SU-DHL-6 (cell line): ENCODE data around the gene PIK3R1.

Source experiments
- H2AFZ ChIP-seq: fragments of 200-600 bp; sonication (generic); 2 replicates; pipeline ENCODE4 v1.6.1; 2014; ENCODE audit warnings: low read depth, mild to moderate bottlenecking, moderate library complexity, mixed read lengths, antibody characterized with exemption, low read length; ENCODE audit not compliant: severe bottlenecking
- H3F3A ChIP-seq: fragments of 200-600 bp; shearing (Covaris generic); 2 replicates; pipeline ENCODE4 v1.6.0; 2016; ENCODE audit warnings: antibody characterized with exemption, mild to moderate bottlenecking; ENCODE audit not compliant: insufficient read depth
- H3K27ac ChIP-seq: fragments of 200-600 bp; sonication (generic); 2 replicates; pipeline ENCODE4 v1.5.1; 2016; ENCODE audit warnings: low read depth, mild to moderate bottlenecking, low read length, moderate library complexity, mixed read lengths
- H3K27me3 ChIP-seq: fragments of 200-600 bp; sonication (generic), shearing (Covaris generic); 2 replicates; pipeline ENCODE4 v1.6.0; 2014; ENCODE audit warnings: mild to moderate bottlenecking, low read length
- H3K36me3 ChIP-seq: fragments of 200-600 bp; sonication (generic); 2 replicates; pipeline ENCODE4 v1.6.1; 2014; ENCODE audit warnings: mild to moderate bottlenecking, low read length, mixed read lengths
- H3K4me2 ChIP-seq: fragments of 300-600, 200-600 bp; shearing (Covaris generic), sonication (generic); 2 replicates; pipeline ENCODE4 v1.6.0; 2014; ENCODE audit warnings: low read length, low read depth, mild to moderate bottlenecking; ENCODE audit not compliant: poor library complexity, severe bottlenecking
- H3K4me3 ChIP-seq: fragments of 200-600 bp; sonication (generic); 2 replicates; pipeline ENCODE4 v1.5.1; 2014; ENCODE audit warnings: antibody characterized with exemption, low read length, mild to moderate bottlenecking, mixed read lengths; ENCODE audit not compliant: insufficient read depth, poor library complexity, severe bottlenecking
- H3K79me2 ChIP-seq: fragments of 200-600 bp; sonication (generic); 2 replicates; pipeline ENCODE4 v1.6.1; 2014; ENCODE audit warnings: mild to moderate bottlenecking, low read length, moderate library complexity; ENCODE audit not compliant: insufficient read depth
- H3K9ac ChIP-seq: fragments of 200-600 bp; sonication (generic); 2 replicates; pipeline ENCODE4 v1.7.0; 2014; ENCODE audit warnings: mild to moderate bottlenecking, low read length
- H3K9me2 ChIP-seq: fragments of 200-600 bp; sonication (generic); replicated peaks from 2 replicates; pipeline ENCODE4 v1.6.1; 2014; ENCODE audit warnings: low read length; ENCODE audit not compliant: insufficient read depth
- H3K9me3 ChIP-seq: fragments of 200-600 bp; sonication (generic); 2 replicates; pipeline ENCODE4 v1.6.1; 2014; ENCODE audit warnings: low read length, mixed read lengths; ENCODE audit not compliant: insufficient read depth
- H4K20me1 ChIP-seq: fragments of 200-600 bp; sonication (generic); 2 replicates; pipeline ENCODE4 v1.6.1; 2014; ENCODE audit warnings: low read depth, mild to moderate bottlenecking, antibody characterized with exemption, low read length, moderate library complexity, mixed read lengths
- EZH2phosphoT487 ChIP-seq: fragments of 200-600 bp; sonication (generic), shearing (Covaris generic); conservative IDR thresholded peaks from 2 replicates; pipeline ENCODE4 v1.6.1; 2018; ENCODE audit warnings: mild to moderate bottlenecking, antibody characterized with exemption, low read length, moderate library complexity, mixed read lengths
- TF ChIP-seq, protein P1 (sequence below): fragments of 200-600 bp; sonication (generic); IDR thresholded peaks from one replicate; pipeline ENCODE4 v1.5.1; 2017; ENCODE audit warnings: antibody characterized with exemption, mild to moderate bottlenecking, low read length, moderate library complexity; ENCODE audit not compliant: insufficient read depth, poor library complexity, severe bottlenecking

PIK3R1 gene

DNA sequence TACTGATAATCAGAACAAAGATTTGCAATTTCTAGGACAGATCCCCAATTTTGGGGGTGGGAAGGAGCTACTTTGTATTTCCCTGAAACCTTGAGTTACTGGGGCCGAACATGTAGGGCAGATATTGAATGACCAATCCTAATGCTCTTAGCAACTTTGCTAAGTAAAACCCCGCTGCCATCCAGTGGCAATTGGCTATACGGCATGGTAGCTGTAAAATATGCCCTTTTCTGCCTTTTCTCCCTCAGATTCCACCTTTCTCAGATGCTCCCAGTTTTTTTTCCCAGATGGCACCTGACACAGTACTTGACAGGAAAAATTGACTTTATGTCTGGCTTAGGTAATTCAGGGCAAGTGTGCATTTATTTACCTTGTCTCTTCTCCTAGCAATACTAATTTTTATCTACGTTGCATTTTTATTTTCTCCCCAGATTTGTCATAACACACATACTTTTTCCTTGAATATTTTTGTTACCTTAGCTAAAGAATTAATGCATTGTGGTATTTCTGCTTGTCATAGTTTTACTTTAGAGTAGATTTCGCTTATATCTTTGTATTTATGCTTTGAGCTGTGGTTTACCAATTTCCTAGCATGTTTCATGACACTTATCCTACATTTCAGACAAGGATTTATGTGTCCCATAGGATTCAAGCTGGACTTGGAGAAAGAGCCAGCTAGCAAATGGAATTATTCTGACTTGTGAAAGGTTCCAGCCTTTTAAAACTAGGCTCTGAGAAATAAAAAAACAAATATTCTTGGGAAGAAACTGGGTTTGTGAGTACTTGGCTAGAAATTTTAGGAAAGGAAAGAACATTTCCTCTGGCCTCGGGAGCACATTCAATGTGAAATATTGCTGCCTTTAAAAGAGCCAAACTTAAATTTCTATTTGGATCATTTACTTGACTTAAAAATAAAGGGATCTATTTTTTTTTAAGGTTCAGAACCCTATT, 37.4 kb downstream of the PIK3R1 start:
- Histone ChIP-seq H3K4me2 (no peak overlapping the region), H3K9me2 (no peaks in the 10 kb centered on the region), H3K9ac (no peak overlapping the region), H4K20me1 (no peaks in the 10 kb centered on the region), H3K27ac (no peak overlapping the region), H3F3A (no peaks in the 10 kb centered on the region), H3K79me2 (peaks cover 71% of the 10 kb centered on the region), H3K9me3 (no peaks in the 10 kb centered on the region), H2AFZ (no peak overlapping the region), H3K36me3 (no peaks in the 10 kb centered on the region), H3K4me3 (no peak overlapping the region), H3K27me3 (no peaks in the 10 kb centered on the region)
- TF ChIP-seq EZH2phosphoT487, result no peak
- TF ChIP-seq, protein P1, sequence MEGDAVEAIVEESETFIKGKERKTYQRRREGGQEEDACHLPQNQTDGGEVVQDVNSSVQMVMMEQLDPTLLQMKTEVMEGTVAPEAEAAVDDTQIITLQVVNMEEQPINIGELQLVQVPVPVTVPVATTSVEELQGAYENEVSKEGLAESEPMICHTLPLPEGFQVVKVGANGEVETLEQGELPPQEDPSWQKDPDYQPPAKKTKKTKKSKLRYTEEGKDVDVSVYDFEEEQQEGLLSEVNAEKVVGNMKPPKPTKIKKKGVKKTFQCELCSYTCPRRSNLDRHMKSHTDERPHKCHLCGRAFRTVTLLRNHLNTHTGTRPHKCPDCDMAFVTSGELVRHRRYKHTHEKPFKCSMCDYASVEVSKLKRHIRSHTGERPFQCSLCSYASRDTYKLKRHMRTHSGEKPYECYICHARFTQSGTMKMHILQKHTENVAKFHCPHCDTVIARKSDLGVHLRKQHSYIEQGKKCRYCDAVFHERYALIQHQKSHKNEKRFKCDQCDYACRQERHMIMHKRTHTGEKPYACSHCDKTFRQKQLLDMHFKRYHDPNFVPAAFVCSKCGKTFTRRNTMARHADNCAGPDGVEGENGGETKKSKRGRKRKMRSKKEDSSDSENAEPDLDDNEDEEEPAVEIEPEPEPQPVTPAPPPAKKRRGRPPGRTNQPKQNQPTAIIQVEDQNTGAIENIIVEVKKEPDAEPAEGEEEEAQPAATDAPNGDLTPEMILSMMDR, result peak; percentile 10

DNA sequence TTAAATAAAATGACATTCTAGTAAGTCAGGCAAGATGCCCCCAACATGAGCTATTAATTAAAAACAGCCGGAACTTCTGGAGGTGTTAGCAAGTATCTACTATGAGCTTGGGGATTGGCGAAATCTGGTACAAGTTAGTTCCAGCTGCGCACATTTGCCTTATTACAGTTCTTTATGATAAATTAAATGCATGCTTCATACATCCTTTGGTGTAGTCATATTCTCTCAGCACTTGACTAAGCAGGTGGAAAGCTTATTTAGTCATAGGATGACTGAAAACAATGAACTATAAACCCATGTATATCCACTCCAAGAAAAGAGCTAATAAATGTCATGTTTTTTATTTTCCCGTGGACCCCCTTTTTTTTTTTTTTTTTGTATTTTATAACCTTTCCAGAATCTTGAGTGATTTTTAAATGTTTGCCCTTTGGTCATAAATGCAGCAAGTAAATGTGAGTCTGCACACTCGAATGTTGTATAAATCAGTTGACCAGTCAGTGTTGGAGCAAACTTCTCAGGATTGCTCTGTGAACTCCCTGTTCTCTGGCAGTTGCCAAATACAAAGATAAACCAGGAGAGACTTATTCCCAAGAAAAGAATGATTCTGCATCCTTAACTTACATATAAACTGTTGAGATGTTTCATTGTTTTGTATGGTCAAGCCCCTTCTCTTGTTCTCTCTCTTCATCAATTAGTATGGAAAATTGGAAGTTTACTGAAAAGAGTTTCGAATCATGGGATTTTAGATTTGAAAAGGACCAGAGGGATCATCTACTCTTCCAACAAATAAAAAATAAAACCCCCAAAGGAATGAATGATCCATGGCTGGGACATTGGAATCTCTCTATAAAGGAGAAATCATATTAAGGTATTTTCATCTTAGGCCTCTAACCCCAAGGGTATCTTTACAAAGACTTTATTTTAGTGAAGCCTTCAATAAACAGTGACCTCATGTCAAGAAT, 38.3 kb downstream of the PIK3R1 start:
- H3K27me3 ChIP-seq, result no peaks in the 10 kb centered on the region
- no peaks in the 10 kb centered on the region for H4K20me1 ChIP-seq
- no peaks in the 10 kb centered on the region for H3K9me3 ChIP-seq
- no peak overlapping the region for H3K9ac ChIP-seq
- H3F3A ChIP-seq, result no peaks in the 10 kb centered on the region
- TF ChIP-seq EZH2phosphoT487, result no peak
- TF ChIP-seq, protein P1, result no peak
- H3K27ac ChIP-seq, result no peak overlapping the region
- no peak overlapping the region for H2AFZ ChIP-seq
- H3K36me3 ChIP-seq, result no peaks in the 10 kb centered on the region
- no peak overlapping the region for H3K4me3 ChIP-seq
- peaks cover 68% of the 10 kb centered on the region for H3K79me2 ChIP-seq
- H3K9me2 ChIP-seq, result no peaks in the 10 kb centered on the region
- no peak overlapping the region for H3K4me2 ChIP-seq

DNA sequence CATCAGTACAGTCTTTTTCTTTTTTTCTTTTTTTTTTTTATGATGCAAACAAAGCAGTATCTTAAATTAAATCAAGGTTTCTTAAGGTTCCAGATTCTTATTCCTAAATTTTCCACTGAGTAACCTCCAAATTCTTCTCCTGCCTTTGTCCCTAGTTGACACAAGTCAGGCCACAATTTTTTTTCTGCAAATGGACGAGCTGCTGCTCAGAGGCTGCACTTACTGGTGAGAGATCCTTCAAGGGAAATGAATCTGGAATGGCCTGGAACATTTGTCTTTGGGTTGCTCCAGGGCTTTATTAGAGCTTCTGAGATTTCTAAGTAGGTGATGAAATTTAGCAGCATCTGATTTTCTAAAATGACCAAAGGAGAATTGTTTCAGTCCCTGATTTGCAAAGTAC, 39.3 kb downstream of the PIK3R1 start:
- Histone ChIP-seq H3K79me2 (peaks cover 66% of the 10 kb centered on the region), H3K4me2 (no peak overlapping the region), H3K9ac (no peak overlapping the region), H3K27ac (no peak overlapping the region), H3K4me3 (no peak overlapping the region), H3K9me2 (no peaks in the 10 kb centered on the region), H3K27me3 (no peaks in the 10 kb centered on the region), H3K36me3 (no peaks in the 10 kb centered on the region), H3F3A (no peaks in the 10 kb centered on the region), H4K20me1 (no peaks in the 10 kb centered on the region), H3K9me3 (no peaks in the 10 kb centered on the region), H2AFZ (no peak overlapping the region)
- no peak for TF ChIP-seq EZH2phosphoT487
- TF ChIP-seq, protein P1, result no peak
